ENCODE data around the gene EDC3.

DNA sequence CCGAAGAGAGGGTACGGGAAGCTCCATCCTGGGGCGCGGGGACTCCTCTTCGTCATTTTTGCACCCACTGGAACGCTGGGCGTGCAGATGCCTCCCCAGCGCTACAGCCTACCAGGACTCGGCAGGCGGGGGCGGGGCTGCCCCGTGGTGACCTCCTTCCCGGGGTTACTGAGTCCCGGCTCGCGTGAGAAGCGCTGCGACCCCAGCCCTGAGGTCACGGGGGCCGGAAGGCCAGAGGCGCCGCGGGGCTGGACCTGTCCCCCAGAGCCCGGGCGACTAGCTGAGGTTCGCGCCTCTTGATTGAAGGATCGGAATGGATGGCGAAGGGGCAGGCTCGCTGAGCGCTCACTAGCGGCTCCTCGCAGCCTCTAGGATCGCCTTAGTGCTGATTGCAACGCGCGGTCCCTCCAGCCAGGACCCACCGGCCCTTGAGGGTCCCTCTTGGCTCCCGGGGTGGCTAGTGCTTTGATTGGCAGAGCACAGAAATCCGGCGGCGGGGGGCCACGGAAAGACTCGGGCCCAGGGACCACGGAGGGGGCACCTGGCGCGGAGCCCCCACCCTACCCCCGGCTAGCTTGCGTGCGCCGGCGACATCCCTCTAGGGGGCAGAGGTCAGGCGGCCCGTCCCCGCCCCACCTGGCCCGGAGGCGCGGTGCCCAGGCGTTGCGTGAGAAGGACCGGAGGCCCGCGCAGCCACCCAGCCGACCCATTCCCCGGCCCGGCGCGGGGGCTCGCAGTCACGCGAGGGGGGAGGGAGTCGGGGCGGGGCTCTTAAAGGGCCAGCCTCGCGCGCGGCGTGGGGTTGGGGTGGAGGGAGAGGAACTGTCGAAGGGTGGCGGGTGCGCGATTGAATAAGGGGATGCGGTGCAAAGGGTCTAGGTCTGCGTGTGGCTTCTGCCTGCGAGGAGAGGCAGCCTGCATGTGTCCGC lies 30.3 kb upstream of the EDC3 start:
- TF ChIP-seq, protein P1, sequence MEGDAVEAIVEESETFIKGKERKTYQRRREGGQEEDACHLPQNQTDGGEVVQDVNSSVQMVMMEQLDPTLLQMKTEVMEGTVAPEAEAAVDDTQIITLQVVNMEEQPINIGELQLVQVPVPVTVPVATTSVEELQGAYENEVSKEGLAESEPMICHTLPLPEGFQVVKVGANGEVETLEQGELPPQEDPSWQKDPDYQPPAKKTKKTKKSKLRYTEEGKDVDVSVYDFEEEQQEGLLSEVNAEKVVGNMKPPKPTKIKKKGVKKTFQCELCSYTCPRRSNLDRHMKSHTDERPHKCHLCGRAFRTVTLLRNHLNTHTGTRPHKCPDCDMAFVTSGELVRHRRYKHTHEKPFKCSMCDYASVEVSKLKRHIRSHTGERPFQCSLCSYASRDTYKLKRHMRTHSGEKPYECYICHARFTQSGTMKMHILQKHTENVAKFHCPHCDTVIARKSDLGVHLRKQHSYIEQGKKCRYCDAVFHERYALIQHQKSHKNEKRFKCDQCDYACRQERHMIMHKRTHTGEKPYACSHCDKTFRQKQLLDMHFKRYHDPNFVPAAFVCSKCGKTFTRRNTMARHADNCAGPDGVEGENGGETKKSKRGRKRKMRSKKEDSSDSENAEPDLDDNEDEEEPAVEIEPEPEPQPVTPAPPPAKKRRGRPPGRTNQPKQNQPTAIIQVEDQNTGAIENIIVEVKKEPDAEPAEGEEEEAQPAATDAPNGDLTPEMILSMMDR (IDR thresholded peaks at IDR 0.05; ENCODE audit: insufficient read depth, low read length, poor library complexity, severe bottlenecking), result no peak
- no peak for TF ChIP-seq EZH2phosphoT487 (conservative IDR thresholded peaks at IDR 0.05; ENCODE audit: low read length)
